GM21786 (cell line): Measurements from ENCODE around the gene SMYD3.
"Not testable (repeated sequence)": the region's sequence is repeated elsewhere in the genome, so short reads cannot be mapped to it uniquely, and the experiment has no call there.

Source experiments
- ATAC-seq: cut with Tn5 transposase; IDR thresholded peaks from one replicate; pipeline ENCODE4 v1.9.1; 2021; ENCODE audit not compliant: unreplicated experiment

SMYD3 gene

GRCh38 chr1:245791410-245792312, 715.4 kb downstream of the SMYD3 start:
- ATAC-seq: no peak

DNA sequence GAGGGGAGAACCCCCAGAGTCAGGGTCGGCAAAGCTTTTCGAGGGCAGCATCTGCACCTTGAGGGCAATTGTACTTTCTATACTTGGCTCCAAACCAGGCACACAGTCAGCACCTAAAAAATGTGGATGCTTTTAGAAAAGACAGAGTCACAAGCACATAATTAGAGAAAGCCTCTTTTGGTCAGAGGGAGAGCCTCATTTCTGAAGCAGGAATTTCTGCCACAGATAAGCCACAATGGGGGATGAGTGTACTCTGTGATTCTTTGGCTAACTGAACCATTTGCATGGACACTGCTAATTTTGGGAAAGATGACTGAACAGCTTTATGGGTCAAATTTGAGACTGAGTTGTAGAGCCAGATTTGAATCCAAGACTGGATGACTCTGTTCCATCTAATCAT, 716.6 kb downstream of the SMYD3 start:
- ATAC-seq: no peak

DNA sequence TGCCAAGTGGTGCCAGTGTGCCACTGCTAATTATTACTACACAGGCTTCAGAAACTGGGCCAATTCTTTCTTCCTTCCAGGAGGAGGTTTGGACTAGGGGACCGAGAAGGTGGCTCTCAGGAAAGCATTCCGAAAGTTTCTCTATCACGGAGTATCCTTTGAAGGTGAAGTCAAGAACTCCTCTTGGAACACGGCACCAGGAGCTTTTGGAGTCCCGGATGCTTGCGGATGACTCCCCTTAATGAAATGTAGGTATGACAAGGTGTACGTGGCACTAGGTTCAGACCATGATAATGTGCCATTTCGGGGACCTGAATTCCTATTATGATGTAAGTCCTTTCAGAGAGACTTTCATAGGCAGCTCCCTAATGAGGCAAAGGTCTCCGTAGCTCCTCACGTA, 718.2 kb downstream of the SMYD3 start:
- ATAC-seq: no peak

DNA sequence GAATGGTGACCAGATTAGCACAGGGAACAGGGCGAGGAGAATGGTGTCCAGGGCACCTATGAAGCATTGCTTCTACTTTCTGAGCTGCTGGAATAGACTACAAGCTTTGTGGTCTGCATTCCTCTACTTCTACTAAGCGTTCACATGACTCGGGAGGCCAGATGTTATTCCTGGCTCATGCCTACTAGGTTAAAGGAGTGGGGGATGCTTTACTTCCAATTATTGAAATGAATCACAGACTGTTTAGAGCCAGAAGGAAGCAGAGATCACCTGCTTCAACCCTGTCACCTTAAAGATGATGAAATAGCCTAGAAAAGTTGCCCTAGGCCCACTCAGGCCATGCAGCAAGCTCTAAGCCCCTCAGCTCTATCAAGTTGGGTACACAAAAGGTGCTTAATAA, 718.8 kb downstream of the SMYD3 start:
- no peak for ATAC-seq

DNA sequence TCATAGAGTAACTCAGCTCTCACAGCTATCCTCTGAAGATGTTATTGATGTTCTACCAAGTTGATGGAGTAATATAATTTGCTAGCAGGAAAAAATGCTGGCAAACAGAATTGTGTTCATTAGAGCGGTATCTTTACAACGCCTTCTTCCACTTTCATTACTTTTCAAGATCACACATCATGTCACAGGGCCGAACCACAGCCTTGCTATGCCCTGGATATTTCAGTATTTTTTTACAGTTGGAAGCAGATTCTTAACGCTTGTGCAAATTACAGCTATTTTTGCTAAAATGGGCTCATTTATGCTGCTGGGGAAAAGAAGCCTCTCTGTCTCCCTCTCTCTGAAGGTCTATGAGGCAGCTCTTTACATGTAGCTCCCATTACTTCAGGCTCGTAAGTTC, 720.1 kb downstream of the SMYD3 start:
- no peak for ATAC-seq

DNA sequence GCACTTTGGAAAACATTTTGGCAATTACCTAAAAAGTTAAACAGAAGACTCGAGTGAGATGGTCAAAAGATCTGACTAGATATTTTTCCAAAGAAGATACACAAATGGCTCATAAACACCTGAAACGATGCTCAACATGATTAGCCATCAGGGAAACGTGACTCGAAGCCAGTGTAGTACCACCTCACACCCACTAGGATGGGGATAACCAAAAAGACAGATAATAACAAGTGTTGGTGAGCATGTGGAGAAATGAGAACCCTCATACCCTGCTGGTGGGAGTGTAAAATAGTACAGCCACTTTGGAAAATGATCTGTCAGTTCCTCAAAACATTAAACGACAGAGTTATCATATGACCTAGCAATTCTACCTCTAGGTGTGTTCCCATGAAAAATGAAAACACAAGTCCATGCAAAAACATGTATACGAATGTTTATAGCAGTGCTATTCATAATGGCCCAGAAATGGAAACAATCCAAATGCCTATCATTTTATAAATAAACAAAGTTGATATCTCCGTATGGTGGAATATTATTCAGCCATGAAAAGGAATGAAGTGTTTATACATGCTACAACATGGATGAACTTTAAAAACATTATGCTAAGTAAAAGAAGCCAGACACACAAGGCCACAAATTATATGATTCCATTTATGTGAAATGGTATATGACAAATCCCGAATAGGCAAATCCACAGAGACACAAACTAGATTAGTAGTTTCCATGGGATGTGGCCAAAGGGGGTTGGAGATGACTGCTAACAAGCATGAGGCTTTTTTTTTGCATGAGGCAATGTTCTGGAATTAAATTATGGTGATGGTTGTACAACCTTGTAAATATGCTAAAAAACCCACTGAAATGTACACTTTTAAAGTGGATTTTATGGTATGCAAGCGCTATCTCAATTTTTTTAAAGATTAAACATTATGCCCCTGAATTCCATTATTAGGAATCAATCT, 727.0 kb downstream of the SMYD3 start:
- ATAC-seq: no peak

- no peak for ATAC-seq
These were observed 729.3 kb downstream of the SMYD3 start for GRCh38 chr1:245777752-245778151.

DNA sequence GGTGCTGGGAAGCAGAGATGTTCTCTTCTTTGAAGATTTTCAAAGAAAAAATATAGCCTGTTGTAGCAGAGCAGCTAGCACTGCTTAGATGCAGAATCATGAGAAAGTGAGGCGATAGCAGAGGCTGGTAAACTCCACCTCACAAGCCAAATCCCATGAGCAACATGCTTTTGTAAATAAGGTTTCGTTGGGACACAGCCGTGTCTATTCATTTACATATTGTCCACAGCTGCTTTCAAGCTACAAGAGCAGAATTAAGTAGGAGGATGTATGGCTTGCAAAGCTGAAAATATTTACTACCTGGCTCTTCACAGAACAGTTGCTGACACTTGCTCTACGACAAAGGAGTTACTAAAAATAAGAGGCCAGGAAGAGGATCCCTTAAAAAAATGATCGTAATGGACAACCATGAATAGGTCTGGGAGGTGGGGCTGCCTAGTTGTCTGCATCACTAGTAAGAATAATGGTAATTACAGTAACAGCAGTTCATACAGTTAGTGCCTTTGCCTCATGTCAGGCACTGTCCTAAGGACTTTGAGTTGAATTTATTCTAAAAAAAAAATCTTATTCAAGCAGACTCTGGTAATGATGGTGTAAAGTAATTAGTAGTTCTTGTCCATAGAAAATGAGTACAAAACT, 730.3 kb downstream of the SMYD3 start:
- ATAC-seq: no peak

- ATAC-seq: no peak
These were observed 730.9 kb downstream of the SMYD3 start for GRCh38 chr1:245776139-245776538.

- not testable (repeated sequence) for ATAC-seq
These were observed 732.1 kb downstream of the SMYD3 start for GRCh38 chr1:245774931-245775330.

GRCh38 chr1:245774196-245774595, 732.9 kb downstream of the SMYD3 start:
- ATAC-seq: no peak

- no peak for ATAC-seq
These were observed 733.7 kb downstream of the SMYD3 start for GRCh38 chr1:245773344-245773743.

DNA sequence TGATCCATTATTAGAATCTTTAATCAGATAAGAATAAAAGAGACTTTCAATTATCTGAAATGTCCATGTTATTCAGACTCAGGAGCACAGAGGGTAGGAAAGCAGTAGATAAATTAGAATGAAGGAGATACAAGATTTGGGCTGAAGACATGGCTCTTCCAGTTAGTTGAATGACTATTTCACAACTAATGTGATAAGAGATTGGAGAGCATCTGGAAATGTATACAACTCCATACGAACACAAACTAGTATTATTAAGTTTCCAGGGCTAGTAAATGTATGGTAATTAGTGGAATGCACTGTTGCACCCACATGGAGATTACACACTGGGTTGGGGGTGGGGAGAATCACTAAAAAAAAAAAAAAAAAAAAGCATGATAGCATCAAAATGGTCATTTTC, 734.3 kb downstream of the SMYD3 start:
- ATAC-seq: no peak

GRCh38 chr1:245772325-245772724, 734.8 kb downstream of the SMYD3 start:
- no peak for ATAC-seq

- ATAC-seq: no peak
These were observed 735.4 kb downstream of the SMYD3 start for GRCh38 chr1:245771511-245772281.

DNA sequence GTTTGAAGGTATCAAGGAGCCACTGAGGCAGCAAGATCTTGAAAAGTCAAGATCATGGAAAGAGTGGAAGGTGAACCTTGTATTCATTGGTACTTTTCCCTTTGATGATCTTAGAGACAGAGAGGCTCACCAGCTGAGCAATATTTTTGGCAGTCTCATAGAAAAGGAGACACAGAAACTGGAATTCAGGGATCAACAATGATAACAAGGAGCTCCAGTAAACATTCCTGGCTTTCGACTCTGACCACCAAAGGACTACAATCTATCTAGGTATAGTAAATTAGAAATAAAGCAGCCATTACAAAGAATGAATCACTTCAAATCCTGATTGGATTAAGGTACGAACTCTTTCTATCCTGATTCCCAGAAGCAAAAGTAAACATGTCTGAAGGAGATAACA, 736.9 kb downstream of the SMYD3 start:
- ATAC-seq: no peak

DNA sequence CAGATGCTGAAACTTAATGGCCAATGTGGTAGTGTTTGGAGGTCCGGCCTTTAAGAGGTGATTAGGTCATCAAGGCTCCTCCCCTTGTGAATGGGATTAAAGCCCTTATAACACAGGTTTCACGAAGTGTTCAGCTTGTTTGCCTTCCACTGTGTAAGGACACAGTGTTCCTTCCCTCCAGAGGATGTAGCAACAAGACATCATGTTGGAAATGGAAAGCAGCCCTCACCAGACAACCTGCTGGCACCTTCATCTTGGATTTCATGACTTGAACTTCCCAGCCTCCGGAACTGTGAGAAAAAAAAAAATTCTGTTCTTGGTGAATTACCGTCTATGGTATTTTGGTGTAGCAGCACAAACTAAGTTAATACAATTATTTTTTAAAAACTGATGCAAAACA, 738.5 kb downstream of the SMYD3 start:
- no peak for ATAC-seq

DNA sequence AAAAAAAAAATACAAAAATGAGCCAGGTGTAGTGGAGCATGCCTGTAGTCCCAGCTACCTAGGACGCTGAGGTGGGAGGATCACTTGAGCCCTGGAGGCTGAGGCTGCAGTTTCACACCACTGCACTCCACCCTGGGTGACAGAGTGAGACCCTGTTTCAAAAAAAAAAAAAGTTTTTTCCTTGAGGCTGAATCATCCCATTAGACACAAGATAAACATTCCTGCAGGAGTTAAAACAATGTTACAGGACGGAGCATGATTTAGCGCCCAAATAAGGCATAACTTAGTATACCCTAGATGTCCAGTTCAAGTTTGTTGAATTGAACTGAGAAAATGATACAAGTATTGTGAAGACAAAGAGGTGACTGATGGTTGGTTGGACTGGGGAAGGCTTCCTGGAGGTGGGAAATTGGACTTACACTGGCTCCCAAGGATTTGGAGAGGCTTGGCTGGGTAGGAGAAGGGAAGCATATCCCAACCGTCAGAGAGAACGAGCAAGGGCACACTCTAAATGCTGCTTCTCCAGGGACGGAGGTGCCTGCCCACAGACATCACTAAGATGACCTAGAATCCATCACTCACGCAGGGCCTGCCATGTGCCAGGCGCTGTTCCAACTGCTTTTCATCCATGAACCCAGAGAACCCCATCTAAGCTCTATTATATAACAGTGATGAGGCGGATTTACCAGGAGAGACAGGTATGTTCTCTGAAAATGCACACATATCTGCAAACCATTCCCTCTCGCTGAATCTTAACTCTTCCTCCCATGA, 741.7 kb downstream of the SMYD3 start:
- no peak for ATAC-seq

- no peak for ATAC-seq
These were observed 743.2 kb downstream of the SMYD3 start for GRCh38 chr1:245763873-245764331.
